K562 (cell line): Measurements from ENCODE around the gene SAXO2. TPM values are rescaled to one million over a fixed set of nuclear protein-coding genes. Genes with fewer than 3 reads are reported as not detected.

Experiments used
- ATAC-seq: fragments of 200-7000 bp; cut with Tn5 transposase; 3 replicates; pipeline ENCODE4 v1.9.1; 2020; ENCODE audit warnings: moderate library complexity
- BruUV-seq: library from RNA; stranded (reverse); fragments of 400-500 nt; replicated peaks from 2 replicates; lab custom pipeline; 2021; lab: Mats Ljungman, UMichigan
- CTCF ChIA-PET: fragments of 300-600 bp; formaldehyde crosslinking; extraction: SDS; loops from one replicate; lab custom pipeline; 2021; ENCODE audit warnings: low intra/inter-chr PET ratio; lab: Yijun Ruan, JAX
- POLR2A ChIA-PET: fragments of 300-600, 350-650 bp; sonication (Branson Sonifier 250); formaldehyde crosslinking; extraction: SDS; loops from one replicate; lab custom pipeline; 2021; ENCODE audit warnings: antibody characterized with exemption, inconsistent platforms; lab: Yijun Ruan, JAX
- DNase-seq, 4 experiments: peaks; one replicate each; pipeline versions ENCODE4 v3.0.0 to v3.0.0-alpha.2; 2011 to 2018; ENCODE audit warnings: low spot score in 3 of 4, mixed read lengths in 3 of 4; ENCODE audit errors: extremely low read depth in 1 of 4
- FAIRE-seq: peaks from 2 replicates; lab custom pipeline; 2011; peaks lifted over from hg19 to GRCh38; lab: Jason Lieb, UNC
- H2AFZ ChIP-seq: 2 replicates; pipeline ENCODE4 v1.6.0; 2011; ENCODE audit warnings: low read depth, low read length, control low read depth, inconsistent platforms
- H3K27ac ChIP-seq: fragments of 200-600 bp; 3 replicates; pipeline ENCODE4 v1.8.0; 2011; ENCODE audit warnings: low read depth, mild to moderate bottlenecking, control low read depth, inconsistent platforms, low read length, moderate library complexity, mixed read lengths; ENCODE audit errors: extremely low read depth
- H3K27me3 ChIP-seq, 2 experiments: fragments of 300-600 bp in 1 of 2; 2 replicates in 1 of 2; 3 replicates in 1 of 2; pipeline versions ENCODE4 v1.6.0 to v1.8.0; 2011; ENCODE audit warnings: inconsistent platforms in 2 of 2, low read length in 2 of 2, mild to moderate bottlenecking in 1 of 2, mixed read lengths in 1 of 2, moderate library complexity in 1 of 2; ENCODE audit not compliant: control insufficient read depth in 2 of 2, insufficient read depth in 2 of 2
- H3K36me3 ChIP-seq: fragments of 300-600 bp; 3 replicates; pipeline ENCODE4 v1.8.0; 2011; ENCODE audit warnings: mild to moderate bottlenecking, low read length, inconsistent platforms; ENCODE audit not compliant: control insufficient read depth, insufficient read depth
- H3K4me1 ChIP-seq, 2 experiments: fragments of 200-600 bp in 1 of 2; replicated peaks in 1 of 2; 2 replicates in 1 of 2; 3 replicates in 1 of 2; pipeline versions ENCODE4 v1.5.1 to v1.8.0; 2011; ENCODE audit warnings: inconsistent platforms in 2 of 2, low read length in 2 of 2, mild to moderate bottlenecking in 1 of 2, mixed read lengths in 1 of 2, moderate library complexity in 1 of 2; ENCODE audit not compliant: control insufficient read depth in 2 of 2, insufficient read depth in 2 of 2
- H3K4me2 ChIP-seq: 2 replicates; pipeline ENCODE4 v1.6.1; 2011; ENCODE audit warnings: low read length, control low read depth, inconsistent platforms, mixed read lengths; ENCODE audit not compliant: insufficient read depth
- H3K4me3 ChIP-seq: fragments of 200-600 bp; sonication (generic), shearing (Covaris generic); 2 replicates; pipeline ENCODE4 v1.5.1; 2016; ENCODE audit warnings: control low read depth, inconsistent platforms
- H3K79me2 ChIP-seq: fragments of 200-600 bp; 3 replicates; pipeline ENCODE4 v1.8.0; 2011; ENCODE audit warnings: low read length, inconsistent platforms; ENCODE audit not compliant: control insufficient read depth, insufficient read depth
- H3K9ac ChIP-seq, 2 experiments: 2 replicates each; pipeline versions ENCODE4 v1.6.0 to v1.6.1; 2011; ENCODE audit warnings: low read depth in 2 of 2, low read length in 2 of 2, control low read depth in 1 of 2, inconsistent platforms in 1 of 2, mild to moderate bottlenecking in 1 of 2, mixed read lengths in 1 of 2; ENCODE audit not compliant: insufficient read depth in 1 of 2
- H3K9me1 ChIP-seq: one replicate; pipeline ENCODE4 v1.6.0; 2011; ENCODE audit warnings: inconsistent platforms, mild to moderate bottlenecking, low read length, moderate library complexity; ENCODE audit not compliant: control insufficient read depth, insufficient read depth
- H3K9me3 ChIP-seq: replicated peaks from 2 replicates; pipeline ENCODE4 v1.5.1; 2011; ENCODE audit warnings: low read depth, low read length, inconsistent platforms; ENCODE audit not compliant: control insufficient read depth, insufficient read depth
- H4K20me1 ChIP-seq: replicated peaks from 2 replicates; pipeline ENCODE4 v1.6.1; 2011; ENCODE audit warnings: low read length, inconsistent platforms, mixed read lengths; ENCODE audit not compliant: control insufficient read depth, insufficient read depth
- CEBPB ChIP-seq: fragments of 450-650 bp; IDR thresholded peaks from 2 replicates; pipeline ENCODE4 v1.6.1; 2016; ENCODE audit warnings: missing genetic modification characterization, missing compliant biosample characterization
- FOXK1 ChIP-seq: sonication (generic); formaldehyde crosslinking; IDR thresholded peaks from 2 replicates; pipeline ENCODE4 v1.8.0; 2022; ENCODE audit warnings: missing genetic modification reagents, mild to moderate bottlenecking, borderline replicate concordance
- NFYB ChIP-seq: IDR thresholded peaks from 2 replicates; pipeline ENCODE4 v1.6.1; 2011; ENCODE audit warnings: mild to moderate bottlenecking, moderate library complexity; ENCODE audit not compliant: insufficient read length; ENCODE audit errors: extremely low read depth
- PRMT5 ChIP-seq: sonication (generic); formaldehyde crosslinking; IDR thresholded peaks from 2 replicates; pipeline ENCODE4 v1.5.0; 2020; ENCODE audit warnings: missing genetic modification reagents
- REST ChIP-seq, 2 experiments: fragments of 450-650 bp; formaldehyde crosslinking in 1 of 2; IDR thresholded peaks; 2 replicates each; pipeline versions ENCODE4 v1.4.0 to v1.6.1; 2014 to 2020; ENCODE audit warnings: mild to moderate bottlenecking in 2 of 2, borderline replicate concordance in 1 of 2, low read depth in 1 of 2
- TAF7 ChIP-seq: fragments of 450-650 bp; IDR thresholded peaks from 2 replicates; pipeline ENCODE4 v1.6.1; 2016; ENCODE audit warnings: missing genetic modification characterization, missing compliant biosample characterization
- WGBS: fragments of 100-300 bp; shearing (Covaris generic); methylation state at CpG from one replicate; pipeline ENCODE4 v1.1.6; 2016; ENCODE audit warnings: low coverage, mixed read lengths; ENCODE audit not compliant: insufficient coverage; ENCODE audit errors: missing lambda C conversion rate; 5-methylcytosine and 5-hydroxymethylcytosine counted together
- in situ Hi-C: fragments of 300-500 bp; cut with MboI; formaldehyde crosslinking; loops from 4 replicates; pipeline ENCODE4 v1.15.0; 2018; ENCODE audit warnings: inconsistent platforms, mixed read lengths
- intact Hi-C: fragments of 100-400 bp; cut with micrococcal nuclease; formaldehyde crosslinking; loops from 2 replicates; pipeline ENCODE4 v1.14.2; 2022
- polyA plus RNA-seq, 8 experiments: library from polyadenylated mRNA; depleted of rRNA in 4 of 8; stranded (reverse) in 5 of 8; unstranded in 3 of 8; fragments of >200 nt; fragmentation: Nextera tagmentation in 2 of 8; fragmentation: Illumina TruSeq in 1 of 8; extraction: Ambion mirVana in 2 of 8; extraction: Trizol in 1 of 8; gene quantifications; 2 replicates each; pipeline versions ENCODE4 v1.2.1 to v1.2.3, GENCODE V29; 2011 to 2014; ENCODE audit warnings: inconsistent platforms in 1 of 8, missing spikeins in 1 of 8
- total RNA-seq, 7 experiments: library from RNA; depleted of rRNA in 6 of 7; stranded (reverse); fragments of >200 nt in 6 of 7; fragmentation: Illumina TruSeq in 2 of 7; extraction: Trizol in 2 of 7; gene quantifications; 2 replicates each; pipeline versions ENCODE4 v1.2.1 to v1.2.3, GENCODE V29; 2011 to 2021; ENCODE audit warnings: low replicate concordance in 1 of 7

SAXO2 gene
- total and polyA plus RNA-seq, 9 of the 15 experiments (the other 6 are each of a cell fraction or from before 2014, with no cell fraction given), result 3.1 to 14.2 (median 8.2) TPM

- in situ Hi-C loops, result no loop called here
- FAIRE-seq (no peak), DNase-seq (no peak), ATAC-seq (no peak; the same call in 1 of the 3 replicates)
- Histone ChIP-seq H3K27ac (no peak overlapping the region), H3K4me2 (no peak overlapping the region), H3K9ac (no peak overlapping the region), H3K27me3 (no peaks in the 10 kb centered on the region), H4K20me1 (no peaks in the 10 kb centered on the region), H3K4me3 (no peak overlapping the region), H3K4me1 (peaks cover 0 to 7% of the 10 kb centered on the region in 2 experiments; a peak in 2 of 5 replicates), H3K9me1 (no peaks in the 10 kb centered on the region), H2AFZ (peak overlapping the region; percentile 41; the same call in 1 of the 2 replicates), H3K9me3 (no peaks in the 10 kb centered on the region), H3K79me2 (no peaks in the 10 kb centered on the region), H3K36me3 (no peaks in the 10 kb centered on the region)
- TF ChIP-seq PRMT5 (CRISPR knock-in tag) (no peak), REST (IDR thresholded peaks at IDR 0.05; ENCODE audit: borderline replicate concordance) (no peak), REST (CRISPR knock-in tag; IDR thresholded peaks at IDR 0.05; ENCODE audit: low read depth) (no peak), FOXK1 (CRISPR knock-in tag) (no peak), NFYB (no peak), CEBPB (tag) (no peak), TAF7 (tag) (no peak)
- CTCF ChIA-PET, result no interaction called here
- POLR2A ChIA-PET, result no interaction called here
- intact Hi-C loops, result no loop called here
- no TSS peak for BruUV-seq
- 21% methylated on average over 10 of the region's 11 CpGs for WGBS
Measured at GRCh38 chr15:82294061-82294690, 31.6 kb downstream of the SAXO2 start.
